ENCODE measurements around the gene VPS50. TPM values are rescaled to one million over a fixed set of nuclear protein-coding genes. Genes with fewer than 3 reads are reported as not detected.

The VPS50 gene
- total and polyA plus RNA-seq, 2 donors (not counting 1 experiment from before 2014, with no cell fraction given): 9.4 to 54.1 TPM

GRCh38 chr7:93231259-93231658, 907 bp upstream of the VPS50 start:
- ChIA-PET CTCF (interaction anchor here (2.3 to 4.3 kb wide), 3 partner anchors 10 to 113 kb away, joined by 9 to 23 read pairs (median 9); partner anchors contain the start of gene SAMD9), POLR2A (no interaction called here)
- no peaks in the 10 kb centered on the region for H3K9me3 Mint-ChIP-seq (ENCODE audit: insufficient read depth)
- peaks cover 25% of the 10 kb centered on the region for H3K4me1 Mint-ChIP-seq
- peak overlapping the region; percentile 86 for H3K9ac ChIP-seq (ENCODE audit: low read length)
- peak overlapping the region; percentile 94 for H3K27ac Mint-ChIP-seq
- H3K36me3 ChIP-seq (replicated peaks in 1 of 2; ENCODE audit: control extremely low read depth in 1 of 2, control insufficient read depth in 1 of 2, extremely low read depth in 1 of 2, insufficient read depth in 2 of 2, low read length in 1 of 2): no peaks in the 10 kb centered on the region
- H3K4me2 ChIP-seq (replicated peaks; ENCODE audit: low read depth, low read length, poor library complexity, severe bottlenecking): peak overlapping the region; percentile 88
- no peak for ATAC-seq (ENCODE audit: low read depth)
- H4K20me1 ChIP-seq (ENCODE audit: control insufficient read depth, insufficient read depth, low read length, poor library complexity, severe bottlenecking): peaks cover 6% of the 10 kb centered on the region
- WGBS (ENCODE audit: insufficient coverage): no CpG with 5 or more reads among the region's 5 CpGs
- no peak for DNase-seq
- H2AFZ ChIP-seq (ENCODE audit: insufficient read depth, low read depth, low read length, poor library complexity, severe bottlenecking): peak overlapping the region; percentile 99
- intact Hi-C loops (cut with micrococcal nuclease): loop anchor here (1.0 to 10.0 kb wide), 6 partner anchors 394 to 1426 kb away; partner anchors contain the start of genes AKAP9, ANKIB1, CASD1 and KRIT1
- H3K9me3 ChIP-seq (ENCODE audit: control extremely low read depth in 1 of 3, control insufficient read depth in 2 of 3, insufficient read depth in 1 of 3, low read length in 2 of 3): no peaks in the 10 kb centered on the region
- H3K27me3 ChIP-seq (replicated peaks in 1 of 4; ENCODE audit: control extremely low read depth in 1 of 4, control insufficient read depth in 3 of 4, insufficient read depth in 4 of 4, low read length in 3 of 4): no peaks in the 10 kb centered on the region
- peaks cover 40% of the 10 kb centered on the region for H3K79me2 ChIP-seq (ENCODE audit: control insufficient read depth, insufficient read depth, low read length)
- peak overlapping the region; percentile 75 to 98 (median 90) for H3K4me3 ChIP-seq (ENCODE audit: control extremely low read depth in 1 of 5, extremely low read depth in 1 of 5, insufficient read depth in 1 of 5, low read depth in 2 of 5, low read length in 4 of 5)
- H3K4me1 ChIP-seq (ENCODE audit: control insufficient read depth in 2 of 2, insufficient read depth in 2 of 2, low read length in 2 of 2): peaks cover 14 to 15% of the 10 kb centered on the region in 2 donors
- peak overlapping the region; percentile 95 for H3K4me3 Mint-ChIP-seq
- TF ChIP-seq CTCF (IDR thresholded peaks at IDR 0.05) (no peak), EZH2 (IDR thresholded peaks at IDR 0.05; ENCODE audit: borderline replicate concordance, insufficient read depth, low read depth, low read length, poor library complexity, severe bottlenecking) (no peak)
- H3K27ac ChIP-seq (ENCODE audit: low read length in 2 of 2): peak overlapping the region; percentile 81 to 90
- no peaks in the 10 kb centered on the region for H3K27me3 Mint-ChIP-seq

- TF ChIP-seq EZH2 (IDR thresholded peaks at IDR 0.05; ENCODE audit: borderline replicate concordance, insufficient read depth, low read depth, low read length, poor library complexity, severe bottlenecking) (no peak), CTCF (IDR thresholded peaks at IDR 0.05) (no peak)
- WGBS (ENCODE audit: insufficient coverage): 0% methylated on average over 5 of the region's 8 CpGs
- Histone ChIP-seq H3K4me1 (ENCODE audit: control insufficient read depth in 2 of 2, insufficient read depth in 2 of 2, low read length in 2 of 2) (peaks cover 14 to 15% of the 10 kb centered on the region in 2 donors), H3K79me2 (ENCODE audit: control insufficient read depth, insufficient read depth, low read length) (peaks cover 47% of the 10 kb centered on the region), H4K20me1 (ENCODE audit: control insufficient read depth, insufficient read depth, low read length, poor library complexity, severe bottlenecking) (peaks cover 11% of the 10 kb centered on the region), H3K27ac (ENCODE audit: low read length in 2 of 2) (peak overlapping the region; percentile 81 to 90), H3K9me3 (ENCODE audit: control extremely low read depth in 1 of 3, control insufficient read depth in 2 of 3, insufficient read depth in 1 of 3, low read length in 2 of 3) (no peaks in the 10 kb centered on the region), H3K36me3 (replicated peaks in 1 of 2; ENCODE audit: control extremely low read depth in 1 of 2, control insufficient read depth in 1 of 2, extremely low read depth in 1 of 2, insufficient read depth in 2 of 2, low read length in 1 of 2) (no peaks in the 10 kb centered on the region), H3K4me2 (replicated peaks; ENCODE audit: low read depth, low read length, poor library complexity, severe bottlenecking) (peak overlapping the region; percentile 88), H3K9ac (ENCODE audit: low read length) (peak overlapping the region; percentile 86), H3K4me3 (ENCODE audit: control extremely low read depth in 1 of 5, extremely low read depth in 1 of 5, insufficient read depth in 1 of 5, low read depth in 2 of 5, low read length in 4 of 5) (peak overlapping the region; percentile 75 to 98 (median 90)), H3K27me3 (replicated peaks in 1 of 4; ENCODE audit: control extremely low read depth in 1 of 4, control insufficient read depth in 3 of 4, insufficient read depth in 4 of 4, low read length in 3 of 4) (no peaks in the 10 kb centered on the region), H2AFZ (ENCODE audit: insufficient read depth, low read depth, low read length, poor library complexity, severe bottlenecking) (peak overlapping the region; percentile 99)
- ChIA-PET CTCF (interaction anchor here (1.2 to 4.3 kb wide), 4 partner anchors 9 to 704 kb away, joined by 4 to 23 read pairs (median 9); partner anchors contain the start of genes RBM48 and SAMD9), POLR2A (interaction anchor here (0.7 kb wide), 1 partner anchor 115 kb away, joined by 3 read pairs; the partner anchor contains the start of gene SAMD9)
- intact Hi-C loops (cut with micrococcal nuclease): loop anchor here (1.0 to 10.0 kb wide), 8 partner anchors 114 to 1425 kb away; partner anchors contain the start of genes AKAP9, ANKIB1, CASD1 and FAM133B
- DNase-seq (no peak), ATAC-seq (ENCODE audit: low read depth) (no peak)
- Mint-ChIP-seq H3K9me3 (ENCODE audit: insufficient read depth) (no peaks in the 10 kb centered on the region), H3K4me3 (peak overlapping the region; percentile 95), H3K27me3 (no peaks in the 10 kb centered on the region), H3K27ac (peak overlapping the region; percentile 94), H3K4me1 (peaks cover 25% of the 10 kb centered on the region)
Measured at GRCh38 chr7:93232673-93233018, 480 bp downstream of the VPS50 start.
